ENCODE results near the gene GPA33.

GPA33 gene

DNA sequence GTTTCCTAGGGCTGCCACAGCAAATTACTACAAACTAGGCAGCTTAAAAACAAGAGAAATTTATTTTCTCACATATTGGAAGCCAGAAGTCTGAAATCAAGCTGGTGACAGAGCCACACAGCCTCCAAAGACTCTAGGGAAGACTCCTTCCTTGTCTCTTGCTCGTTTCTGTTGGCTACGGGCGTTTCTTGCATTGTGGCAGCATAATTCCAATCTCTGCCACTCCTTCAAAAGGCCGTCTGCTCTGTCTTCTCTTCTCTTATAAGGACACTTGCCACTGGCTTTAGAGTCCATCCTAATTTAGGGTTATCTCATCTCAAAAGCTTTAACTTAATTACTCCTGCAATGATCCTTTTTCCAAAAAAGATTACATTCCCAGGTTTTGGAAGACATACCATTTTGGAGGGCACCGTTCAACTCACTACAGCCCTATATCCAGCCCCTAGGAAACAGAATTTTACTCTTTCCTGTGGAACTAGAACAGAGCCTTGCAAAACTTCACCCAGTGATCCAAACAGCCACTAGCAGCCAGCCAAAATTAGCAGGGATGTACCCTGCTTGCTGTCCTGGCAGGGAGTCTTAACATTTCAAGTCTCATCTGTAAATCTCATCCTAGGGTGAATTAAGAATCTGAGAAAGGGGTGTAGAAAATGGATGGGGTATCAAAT, 12.9 kb upstream of the GPA33 start:
- TF ChIP-seq, protein P1, sequence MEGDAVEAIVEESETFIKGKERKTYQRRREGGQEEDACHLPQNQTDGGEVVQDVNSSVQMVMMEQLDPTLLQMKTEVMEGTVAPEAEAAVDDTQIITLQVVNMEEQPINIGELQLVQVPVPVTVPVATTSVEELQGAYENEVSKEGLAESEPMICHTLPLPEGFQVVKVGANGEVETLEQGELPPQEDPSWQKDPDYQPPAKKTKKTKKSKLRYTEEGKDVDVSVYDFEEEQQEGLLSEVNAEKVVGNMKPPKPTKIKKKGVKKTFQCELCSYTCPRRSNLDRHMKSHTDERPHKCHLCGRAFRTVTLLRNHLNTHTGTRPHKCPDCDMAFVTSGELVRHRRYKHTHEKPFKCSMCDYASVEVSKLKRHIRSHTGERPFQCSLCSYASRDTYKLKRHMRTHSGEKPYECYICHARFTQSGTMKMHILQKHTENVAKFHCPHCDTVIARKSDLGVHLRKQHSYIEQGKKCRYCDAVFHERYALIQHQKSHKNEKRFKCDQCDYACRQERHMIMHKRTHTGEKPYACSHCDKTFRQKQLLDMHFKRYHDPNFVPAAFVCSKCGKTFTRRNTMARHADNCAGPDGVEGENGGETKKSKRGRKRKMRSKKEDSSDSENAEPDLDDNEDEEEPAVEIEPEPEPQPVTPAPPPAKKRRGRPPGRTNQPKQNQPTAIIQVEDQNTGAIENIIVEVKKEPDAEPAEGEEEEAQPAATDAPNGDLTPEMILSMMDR (IDR thresholded peaks at IDR 0.05), result no peak
- Histone ChIP-seq H3K9ac (no peak overlapping the region), H3K36me3 (ENCODE audit: control insufficient read depth, insufficient read depth, low read length) (no peaks in the 10 kb centered on the region), H3K4me3 (ENCODE audit: low read depth, low read length) (no peak overlapping the region), H3K4me1 (no peaks in the 10 kb centered on the region), H3K27ac (no peak overlapping the region), H2AFZ (no peak overlapping the region), H3K4me2 (ENCODE audit: low read length) (no peak overlapping the region), H3K27me3 (ENCODE audit: control insufficient read depth, insufficient read depth, low read length) (no peaks in the 10 kb centered on the region), H3K79me2 (no peaks in the 10 kb centered on the region), H3K9me3 (ENCODE audit: control insufficient read depth, low read length) (no peaks in the 10 kb centered on the region)

DNA sequence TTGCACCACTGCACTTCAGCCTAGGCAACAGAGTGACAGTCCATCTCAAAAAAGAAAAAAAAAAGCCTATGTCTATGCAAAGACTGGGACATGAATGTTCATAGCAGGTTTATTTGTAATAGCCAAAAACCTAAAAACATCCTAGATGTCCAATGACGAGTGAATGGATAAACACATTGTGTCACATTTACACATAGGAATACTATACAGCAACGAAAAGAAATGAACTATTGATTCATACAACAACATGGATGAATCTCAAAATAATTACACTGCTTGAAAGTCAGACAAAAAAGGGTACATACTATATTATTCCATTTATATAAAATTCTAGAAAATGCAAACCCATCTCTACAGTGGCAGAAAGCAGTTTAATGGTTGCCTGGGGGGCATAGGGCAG, 11.6 kb upstream of the GPA33 start:
- no peaks in the 10 kb centered on the region for H3K27me3 ChIP-seq (ENCODE audit: control insufficient read depth, insufficient read depth, low read length)
- H3K36me3 ChIP-seq (ENCODE audit: control insufficient read depth, insufficient read depth, low read length), result no peaks in the 10 kb centered on the region
- no peak overlapping the region for H2AFZ ChIP-seq
- no peak overlapping the region for H3K4me3 ChIP-seq (ENCODE audit: low read depth, low read length)
- H3K4me1 ChIP-seq, result no peaks in the 10 kb centered on the region
- H3K4me2 ChIP-seq (ENCODE audit: low read length), result no peak overlapping the region
- no peak overlapping the region for H3K9ac ChIP-seq
- no peaks in the 10 kb centered on the region for H3K79me2 ChIP-seq
- no peak overlapping the region for H3K27ac ChIP-seq
- TF ChIP-seq, protein P1 (IDR thresholded peaks at IDR 0.05), result no peak
- no peaks in the 10 kb centered on the region for H3K9me3 ChIP-seq (ENCODE audit: control insufficient read depth, low read length)

DNA sequence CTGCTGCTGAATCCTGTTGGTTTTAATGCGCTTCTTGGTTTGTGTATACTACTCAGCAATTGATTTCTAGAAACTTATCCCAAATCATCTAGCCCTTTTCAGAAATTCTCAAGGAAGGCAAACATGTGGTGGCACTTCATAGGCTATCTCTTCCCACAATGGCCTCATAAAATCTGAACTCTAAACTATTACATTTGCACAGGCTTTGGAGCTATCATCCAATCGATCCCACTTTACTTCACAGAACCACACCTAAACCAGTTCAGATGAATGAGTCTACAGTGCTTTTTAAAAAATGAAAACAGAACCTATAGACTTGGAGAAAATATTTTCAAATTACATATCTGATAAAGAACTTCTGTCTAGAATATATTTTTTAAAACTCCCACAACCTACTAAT, 10.6 kb upstream of the GPA33 start:
- no peaks in the 10 kb centered on the region for H3K36me3 ChIP-seq (ENCODE audit: control insufficient read depth, insufficient read depth, low read length)
- no peaks in the 10 kb centered on the region for H3K27me3 ChIP-seq (ENCODE audit: control insufficient read depth, insufficient read depth, low read length)
- H3K4me2 ChIP-seq (ENCODE audit: low read length), result no peak overlapping the region
- H3K79me2 ChIP-seq, result no peaks in the 10 kb centered on the region
- H3K9ac ChIP-seq, result no peak overlapping the region
- no peak overlapping the region for H2AFZ ChIP-seq
- no peak overlapping the region for H3K27ac ChIP-seq
- H3K4me1 ChIP-seq, result no peaks in the 10 kb centered on the region
- no peaks in the 10 kb centered on the region for H3K9me3 ChIP-seq (ENCODE audit: control insufficient read depth, low read length)
- no peak overlapping the region for H3K4me3 ChIP-seq (ENCODE audit: low read depth, low read length)
- TF ChIP-seq, protein P1 (IDR thresholded peaks at IDR 0.05), result no peak

DNA sequence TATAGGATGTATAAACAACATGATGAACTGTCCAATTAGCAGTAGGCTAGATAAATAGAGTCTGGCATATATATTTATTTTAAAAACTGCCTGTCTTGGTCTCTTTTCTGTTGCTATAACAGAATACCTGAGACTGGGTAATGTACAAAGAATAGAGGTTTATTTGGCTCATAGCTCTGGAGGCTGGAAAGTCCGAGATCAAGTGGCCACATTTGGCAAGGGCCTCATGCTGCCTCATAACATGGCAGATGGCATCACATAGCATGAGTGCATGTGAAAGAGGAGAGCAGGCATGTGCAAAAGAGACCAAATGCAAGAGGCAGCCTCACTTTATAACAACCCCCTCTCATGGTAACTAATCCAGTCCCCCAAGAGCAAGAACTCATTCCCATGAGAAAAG, 9.7 kb upstream of the GPA33 start:
- no peak overlapping the region for H3K4me2 ChIP-seq (ENCODE audit: low read length)
- no peaks in the 10 kb centered on the region for H3K4me1 ChIP-seq
- H3K27me3 ChIP-seq (ENCODE audit: control insufficient read depth, insufficient read depth, low read length), result no peaks in the 10 kb centered on the region
- no peak overlapping the region for H2AFZ ChIP-seq
- TF ChIP-seq, protein P1 (IDR thresholded peaks at IDR 0.05), result no peak
- no peaks in the 10 kb centered on the region for H3K36me3 ChIP-seq (ENCODE audit: control insufficient read depth, insufficient read depth, low read length)
- H3K9ac ChIP-seq, result no peak overlapping the region
- no peaks in the 10 kb centered on the region for H3K9me3 ChIP-seq (ENCODE audit: control insufficient read depth, low read length)
- H3K4me3 ChIP-seq (ENCODE audit: low read depth, low read length), result no peak overlapping the region
- H3K79me2 ChIP-seq, result no peaks in the 10 kb centered on the region
- H3K27ac ChIP-seq, result no peak overlapping the region

DNA sequence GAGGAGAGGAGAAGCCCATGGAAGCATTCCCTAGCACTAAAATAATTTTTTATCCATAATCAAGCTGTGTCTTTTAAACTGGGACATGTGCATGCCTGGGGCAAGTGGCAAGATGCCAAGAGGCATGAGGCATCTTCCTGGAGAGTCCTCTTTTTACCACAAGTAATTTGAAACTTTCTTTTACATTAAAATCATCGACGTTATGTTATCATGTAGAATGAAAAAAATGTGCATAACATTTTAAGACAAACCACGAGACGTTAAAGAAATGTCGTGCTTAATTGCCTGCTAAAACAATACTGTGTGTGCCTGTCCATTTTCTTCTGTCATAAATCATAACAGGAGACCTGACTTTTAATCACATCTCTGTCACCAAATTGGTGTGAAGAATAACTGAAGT, 5.2 kb upstream of the GPA33 start:
- Histone ChIP-seq H3K4me2 (ENCODE audit: low read length) (no peak overlapping the region), H3K9ac (no peak overlapping the region), H3K4me1 (no peaks in the 10 kb centered on the region), H3K36me3 (ENCODE audit: control insufficient read depth, insufficient read depth, low read length) (no peaks in the 10 kb centered on the region), H3K4me3 (ENCODE audit: low read depth, low read length) (no peak overlapping the region), H2AFZ (no peak overlapping the region), H3K79me2 (no peaks in the 10 kb centered on the region), H3K9me3 (ENCODE audit: control insufficient read depth, low read length) (no peaks in the 10 kb centered on the region), H3K27me3 (ENCODE audit: control insufficient read depth, insufficient read depth, low read length) (no peaks in the 10 kb centered on the region), H3K27ac (no peak overlapping the region)
- TF ChIP-seq, protein P1 (IDR thresholded peaks at IDR 0.05), result no peak

Measured in parathyroid adenoma (tissue), 2 donors.